ENCODE data around the gene SERAC1. TPM values are rescaled to one million over a fixed set of nuclear protein-coding genes. Genes with fewer than 3 reads are reported as not detected.

The SERAC1 gene
- total and polyA plus RNA-seq, 2 donors (not counting 3 experiments of a cell fraction or from before 2014, with no cell fraction given), result 4.9 to 5.7 TPM

DNA sequence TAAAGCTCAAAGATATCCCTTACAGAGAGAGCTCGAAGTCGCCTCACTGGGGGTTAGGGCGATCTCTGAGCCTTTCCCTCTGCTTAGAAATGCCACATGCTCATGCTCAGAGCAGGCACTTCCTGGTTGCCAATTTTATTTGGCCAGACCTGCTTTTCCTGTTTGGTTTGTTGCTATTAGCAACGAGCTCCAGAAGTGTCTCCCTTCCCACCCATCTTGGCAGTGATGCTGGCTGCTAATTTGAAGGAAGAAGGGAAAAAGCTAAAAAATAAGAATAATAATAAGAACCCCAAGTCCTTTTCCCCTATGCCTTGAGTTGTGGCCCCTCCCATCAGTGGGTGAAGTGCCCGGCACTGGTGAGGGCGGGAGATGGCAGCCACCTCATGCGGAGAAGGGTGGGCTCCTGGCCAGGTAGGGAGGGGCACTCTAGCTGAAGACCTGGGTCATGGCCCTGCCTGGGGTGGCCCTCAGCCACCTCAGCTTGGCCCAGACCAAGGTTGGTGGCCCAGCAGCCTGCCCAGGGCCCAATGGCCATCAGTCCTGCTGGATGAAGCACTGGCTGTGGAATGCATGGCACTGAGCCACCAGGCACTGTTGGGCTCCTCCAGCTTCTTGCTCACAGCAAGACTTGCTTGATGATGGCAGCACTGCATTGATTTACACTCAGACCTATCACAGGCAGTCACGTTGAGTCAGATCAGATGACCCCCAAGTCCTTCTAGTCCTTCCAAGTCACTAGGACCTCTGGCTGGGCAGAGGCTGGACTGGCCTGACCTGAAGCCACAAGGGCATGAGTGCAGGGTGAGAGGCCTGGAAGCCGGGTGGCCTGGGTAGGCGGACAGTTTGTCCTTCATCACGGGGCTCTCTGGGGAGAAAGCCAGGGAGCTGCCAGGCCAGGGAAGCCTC is 107.4 kb downstream of the SERAC1 start:
- BruUV-seq (replicated peaks), result TSS peak; percentile 2
- Histone ChIP-seq H3K9me1 (replicated peaks; ENCODE audit: control insufficient read depth, extremely low read depth, insufficient read depth, low read length) (no peaks in the 10 kb centered on the region), H3K9ac (replicated peaks; ENCODE audit: extremely low read depth, insufficient read depth, low read length) (peak overlapping the region; percentile 91), H3K4me1 (ENCODE audit: control insufficient read depth, extremely low read depth, insufficient read depth, low read length) (peaks cover 62% of the 10 kb centered on the region), H3K79me2 (ENCODE audit: control insufficient read depth, insufficient read depth, low read length) (peaks cover 8% of the 10 kb centered on the region), H2AFZ (ENCODE audit: low read depth, low read length) (no peak overlapping the region), H3K9me3 (replicated peaks; ENCODE audit: control insufficient read depth, insufficient read depth, low read length) (no peaks in the 10 kb centered on the region), H3K4me2 (ENCODE audit: insufficient read depth, low read length) (peak overlapping the region; percentile 15), H3K27ac (ENCODE audit: insufficient read depth, low read depth, low read length) (peak overlapping the region; percentile 99), H4K20me1 (replicated peaks; ENCODE audit: control insufficient read depth, extremely low read depth, insufficient read depth, low read length) (no peaks in the 10 kb centered on the region), H3K4me3 (replicated peaks in 1 of 3; ENCODE audit: insufficient read depth in 1 of 3, low read depth in 1 of 3, low read length in 3 of 3) (no peak overlapping the region), H3K27me3 (ENCODE audit: control insufficient read depth in 2 of 2, insufficient read depth in 2 of 2, low read length in 2 of 2) (no peaks in the 10 kb centered on the region), H3K36me3 (ENCODE audit: control insufficient read depth in 2 of 2, extremely low read depth in 1 of 2, insufficient read depth in 2 of 2, low read length in 2 of 2) (peaks cover 4 to 31% of the 10 kb centered on the region in 2 experiments)
- ChIA-PET POLR2A (interaction anchor here (0.6 to 1.0 kb wide), 3 partner anchors 19 to 44 kb away, joined by 4 to 5 read pairs (median 5); no protein-coding TSS in a partner anchor), CTCF (interaction anchor here (0.8 to 9.3 kb wide), 7 partner anchors 9 to 78 kb away, joined by 3 to 83 read pairs (median 6); partner anchors contain the start of gene SYNJ2)
- DNase-seq (ENCODE audit: low read depth, low spot score), result peak; percentile 92
- TF ChIP-seq FOS (IDR thresholded peaks at IDR 0.05; ENCODE audit: borderline replicate concordance, insufficient read depth, low read length) (no peak), MAX (IDR thresholded peaks at IDR 0.05; ENCODE audit: insufficient read depth, insufficient read length) (peak; percentile 83), JUN (IDR thresholded peaks at IDR 0.05; ENCODE audit: borderline replicate concordance, insufficient read depth, insufficient read length, low read depth) (peak; percentile 22), POLR2AphosphoS5 (IDR thresholded peaks at IDR 0.05; ENCODE audit: insufficient read depth, low read depth, low read length) (peak; percentile 10), GATA2 (IDR thresholded peaks at IDR 0.05; ENCODE audit: insufficient read depth, insufficient read length, low read depth, low read length) (peak; percentile 15)
- dilution Hi-C loops (cut with MboI; ENCODE audit: extremely low pct_ligation_motif_present, low sequenced_read_pairs) (no loop called here), intact Hi-C loops (cut with micrococcal nuclease) (loop anchor here (1.0 to 10.0 kb wide), 2 partner anchors 9 to 746 kb away; no protein-coding TSS in a partner anchor)
- FAIRE-seq, result peak; percentile 96

Other genes starting within 250 kb of the SERAC1 start
- 71.8 and 78.2 TPM in 2 replicates for gene SYNJ2, start 186.4 kb downstream of the SERAC1 start, total RNA-seq
- gene SYNJ2, start 186.4 kb downstream of the SERAC1 start, polyA plus RNA-seq, result 32.4 and 35.1 TPM in 2 replicates
- 17.5 and 18.4 TPM in 2 replicates for gene GTF2H5, start 88 bp upstream of the SERAC1 start, total RNA-seq
- gene GTF2H5, start 88 bp upstream of the SERAC1 start, polyA plus RNA-seq, result 5.5 and 8.3 TPM in 2 replicates
- 53.5 and 55.1 TPM in 2 replicates for gene TULP4, start 144.2 kb upstream of the SERAC1 start, total RNA-seq
- 10.7 and 10.8 TPM in 2 replicates for gene TULP4, start 144.2 kb upstream of the SERAC1 start, polyA plus RNA-seq

Data from endothelial cell of umbilical vein (primary cell).